ENCODE results near the gene TBXA2R.
A peak's percentile ranks its signal among the peaks of the same experiment; 100 is the strongest.

The TBXA2R gene

DNA sequence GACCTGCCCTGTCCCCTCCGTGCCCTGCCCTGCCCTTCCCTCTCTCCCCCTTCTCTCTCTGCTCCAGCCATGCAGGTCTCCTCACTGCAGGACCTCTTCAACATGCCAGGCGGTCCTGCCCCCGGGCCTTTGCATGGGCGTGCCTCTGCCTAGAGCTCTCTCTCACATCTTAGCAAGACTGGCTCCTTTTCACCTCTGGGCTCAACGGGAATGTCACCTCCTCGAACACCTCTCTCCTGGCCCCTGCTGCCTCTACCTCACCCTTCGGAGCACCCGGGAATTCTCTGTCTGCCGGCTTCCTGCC lies 54.9 kb downstream of the TBXA2R start:
- no peak for DNase-seq (ENCODE audit: low spot score)

DNA sequence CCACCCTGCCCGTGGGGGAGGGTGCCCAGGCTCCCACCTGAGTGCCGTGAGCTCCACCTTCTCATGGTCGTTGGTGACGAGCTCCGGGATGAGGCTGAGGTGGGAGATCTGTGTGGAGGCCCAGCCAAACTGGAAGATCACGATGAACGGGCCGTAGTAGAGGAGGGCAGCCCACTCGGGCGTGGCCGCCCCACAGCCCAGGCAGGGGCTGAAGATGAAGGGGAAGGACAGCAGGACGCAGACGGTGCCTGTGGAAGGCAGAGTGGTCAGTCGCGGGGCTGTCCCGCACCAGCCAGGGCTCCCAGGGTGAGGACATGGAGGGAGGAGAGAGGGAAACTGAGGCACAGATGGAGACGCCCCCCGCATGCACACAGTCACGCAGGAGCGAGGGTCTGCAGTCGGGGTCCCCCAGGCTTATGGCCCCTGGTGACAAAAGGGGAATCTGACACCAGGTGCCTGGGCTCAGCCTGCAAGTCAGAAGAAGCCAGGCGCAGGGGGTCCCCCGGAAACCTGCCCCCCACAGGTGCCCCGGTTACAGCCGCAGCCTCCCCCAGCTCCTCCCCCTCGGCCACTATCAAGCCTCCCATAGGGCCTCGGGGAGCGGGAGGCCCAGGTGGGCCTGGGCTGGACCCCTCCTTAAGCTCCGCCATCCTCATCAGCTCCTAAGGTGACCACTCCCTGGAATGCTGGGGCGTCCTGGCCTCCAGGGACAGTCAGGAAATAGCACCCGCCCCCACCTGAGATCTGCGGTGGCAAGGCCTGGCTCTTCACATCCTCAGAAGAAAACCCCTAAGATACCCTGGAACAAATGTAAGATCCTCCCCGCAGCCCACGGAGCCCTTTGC lies 55.5 kb downstream of the TBXA2R start:
- DNase-seq (ENCODE audit: low spot score) = no peak

DNA sequence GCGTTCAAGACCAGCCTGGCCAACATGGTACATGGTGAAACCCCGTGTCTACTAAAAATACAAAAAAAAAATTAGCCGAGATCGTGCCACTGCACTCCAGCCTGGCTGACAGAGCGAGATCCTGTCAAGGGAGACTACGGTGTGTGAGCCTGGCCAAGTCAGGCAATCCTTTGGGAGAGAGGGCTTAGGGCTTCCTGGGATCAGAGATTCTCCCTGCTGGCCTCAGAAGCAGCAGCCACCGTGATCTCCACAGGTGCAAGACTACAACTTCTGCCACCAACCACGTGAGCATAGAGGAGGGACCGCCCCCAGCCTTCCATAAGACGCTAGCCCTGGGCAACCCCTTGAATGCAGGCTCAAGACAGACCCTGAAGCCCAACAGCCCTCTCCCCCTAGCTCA lies 56.9 kb downstream of the TBXA2R start:
- no peak for DNase-seq (ENCODE audit: low spot score)

DNA sequence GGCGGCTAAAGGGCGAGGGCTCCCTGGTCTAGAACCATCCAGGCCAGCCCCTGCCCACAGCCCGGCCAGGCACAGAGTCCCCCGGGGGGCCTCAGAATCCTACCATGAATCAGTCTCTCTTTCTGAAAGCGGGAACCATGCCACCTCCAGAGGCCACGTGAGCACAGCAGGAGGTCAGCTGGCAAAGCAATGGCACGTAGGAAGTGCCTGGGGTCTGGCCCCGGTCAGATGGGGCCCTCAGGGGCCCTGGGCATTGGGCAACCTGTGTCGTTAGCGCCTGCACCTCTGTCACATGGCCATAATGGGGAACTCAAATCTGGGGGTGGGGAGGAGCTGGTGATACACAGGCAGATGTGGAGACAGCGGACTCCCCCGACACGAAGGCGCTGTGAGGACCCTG lies 58.1 kb downstream of the TBXA2R start:
- DNase-seq (ENCODE audit: low spot score) = no peak

DNA sequence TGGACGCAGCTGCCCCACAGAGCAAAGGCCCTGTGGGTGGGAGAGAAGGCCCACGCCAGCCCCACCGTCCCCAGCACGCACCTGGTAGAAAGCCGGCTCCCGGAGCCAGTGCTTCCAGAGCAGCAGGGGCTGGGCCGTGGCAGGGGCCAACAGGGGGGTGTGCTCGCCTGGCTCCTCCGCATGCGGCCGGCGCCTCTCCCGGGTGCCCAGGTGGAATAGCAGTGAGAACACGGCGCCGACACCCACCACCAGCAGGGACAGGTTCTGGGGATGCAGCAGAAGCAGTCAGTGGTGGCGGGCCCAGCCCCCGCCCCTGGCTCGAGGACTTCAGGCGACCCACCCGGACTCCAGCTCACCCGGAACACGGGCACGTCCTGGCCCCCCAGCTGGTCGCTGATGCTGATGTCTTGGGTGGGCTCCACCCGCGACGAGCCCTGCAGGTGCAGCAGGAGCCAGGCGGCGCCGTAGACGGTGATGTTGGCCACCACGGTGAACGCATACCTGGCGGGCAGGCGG lies 58.9 kb downstream of the TBXA2R start:
- no peak for DNase-seq (ENCODE audit: low spot score)

DNA sequence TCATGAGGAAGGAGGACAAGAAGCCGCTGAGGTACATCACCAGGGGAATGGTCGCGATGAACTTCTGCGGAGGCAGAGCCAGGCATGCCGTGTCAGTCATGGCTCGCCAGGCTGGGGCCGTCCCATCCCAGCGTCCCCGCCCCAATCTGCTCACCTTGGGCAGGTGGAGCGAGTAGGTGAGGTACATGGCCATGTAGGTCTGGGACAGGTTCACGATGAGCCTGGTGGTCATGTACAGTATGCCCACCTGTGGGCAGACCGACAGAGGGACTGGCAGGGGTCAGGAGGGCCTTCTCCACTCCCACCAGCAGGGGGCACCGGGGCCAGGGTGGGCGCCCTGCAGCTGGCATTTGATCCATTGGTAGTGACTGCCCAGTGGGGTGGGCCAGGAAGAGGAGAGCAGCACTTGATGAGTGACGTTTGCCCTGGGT lies 59.4 kb downstream of the TBXA2R start:
- DNase-seq (ENCODE audit: low spot score) = no peak

DNA sequence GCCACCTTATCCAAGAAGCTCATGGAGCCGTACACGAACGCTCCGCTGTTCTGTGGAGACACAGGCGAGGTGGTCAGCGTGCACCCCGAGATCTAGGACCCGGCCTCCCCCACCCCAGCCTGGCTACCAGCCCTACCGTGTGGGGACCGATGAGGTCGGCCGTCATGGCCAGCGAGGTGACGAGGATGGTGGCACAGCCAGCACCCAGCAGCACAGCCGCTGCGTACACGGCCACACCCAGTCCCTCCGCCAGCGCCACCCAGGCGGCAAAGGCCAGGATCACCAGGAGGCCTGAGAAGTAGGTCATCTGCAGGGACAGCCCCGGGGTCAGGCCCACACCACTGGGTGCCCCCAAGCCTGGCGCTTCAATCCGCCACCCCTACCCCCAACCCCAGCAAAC lies 60.6 kb downstream of the TBXA2R start:
- no peak for DNase-seq (ENCODE audit: low spot score)

DNA sequence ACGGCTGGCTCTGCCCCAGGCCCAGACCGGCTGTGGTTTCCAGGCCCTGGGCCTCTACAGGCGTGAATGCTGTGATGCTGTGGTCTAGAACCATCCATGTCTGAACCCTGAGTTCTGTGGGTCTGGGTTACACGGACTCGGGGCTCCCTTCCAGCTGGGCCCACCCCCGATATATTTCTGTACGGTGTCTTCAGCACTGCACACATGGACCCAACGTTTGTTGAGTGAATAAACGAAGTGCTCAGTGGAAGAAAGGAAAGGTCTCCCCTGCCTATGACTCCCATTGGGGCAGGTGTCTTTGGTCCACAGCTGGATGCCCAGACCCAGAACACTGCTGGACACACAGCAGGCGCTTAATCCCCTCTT lies 61.0 kb downstream of the TBXA2R start:
- DNase-seq (ENCODE audit: low spot score) = no peak

DNA sequence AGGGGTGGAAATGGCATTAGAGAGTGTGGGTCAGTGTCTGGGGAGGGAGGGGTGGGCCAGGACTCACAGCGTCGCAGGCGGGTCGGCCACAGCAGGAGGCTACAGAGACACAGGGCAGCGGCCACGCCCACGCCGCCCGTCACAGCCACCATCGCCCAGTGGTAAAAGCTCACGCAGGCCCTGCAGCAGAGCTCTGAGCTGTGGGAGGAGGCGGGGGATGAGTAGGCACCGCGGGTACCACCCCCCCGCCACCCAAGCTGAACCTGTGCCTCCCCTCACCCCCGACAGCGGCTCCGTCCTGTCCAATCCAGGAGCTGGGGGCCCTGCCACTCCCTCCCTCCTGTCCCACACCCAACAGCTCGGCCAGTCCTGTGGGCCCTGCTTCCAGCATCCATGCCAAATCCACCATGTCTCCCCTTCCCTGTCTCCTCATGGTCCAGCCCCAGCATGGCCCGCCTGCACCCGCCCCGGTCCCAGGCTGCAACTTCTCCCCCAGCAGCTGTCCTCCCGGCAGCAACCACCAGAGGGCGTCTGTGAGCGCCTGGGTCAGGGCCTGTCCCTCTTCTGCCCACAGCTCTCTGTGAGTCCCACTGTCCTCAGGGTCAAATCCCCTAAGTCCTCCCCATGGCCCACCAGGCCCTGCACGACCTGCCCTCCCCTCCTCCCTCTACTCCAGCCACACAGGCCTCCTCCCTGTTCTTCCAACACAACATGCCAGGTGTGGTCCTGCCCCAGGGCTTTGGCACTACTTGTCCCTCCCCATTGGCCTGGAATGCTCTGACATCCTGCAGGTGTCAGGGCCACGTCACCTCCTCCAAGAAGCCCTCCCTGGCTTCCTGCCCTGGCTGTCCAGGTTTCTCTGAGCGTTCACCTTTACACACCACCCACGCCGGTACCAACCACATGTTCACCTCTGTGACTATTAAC lies 61.7 kb downstream of the TBXA2R start:
- peak; percentile 90 for DNase-seq (ENCODE audit: low spot score)

Data from globus pallidus (tissue), 1 donor.